ENCODE results near the gene PPP1R9B. TPM values are rescaled to one million over a fixed set of nuclear protein-coding genes. Genes with fewer than 3 reads are reported as not detected.

The PPP1R9B gene
- total and polyA plus RNA-seq, 8 donors: 13.5 to 34.6 (median 17.7) TPM

DNA sequence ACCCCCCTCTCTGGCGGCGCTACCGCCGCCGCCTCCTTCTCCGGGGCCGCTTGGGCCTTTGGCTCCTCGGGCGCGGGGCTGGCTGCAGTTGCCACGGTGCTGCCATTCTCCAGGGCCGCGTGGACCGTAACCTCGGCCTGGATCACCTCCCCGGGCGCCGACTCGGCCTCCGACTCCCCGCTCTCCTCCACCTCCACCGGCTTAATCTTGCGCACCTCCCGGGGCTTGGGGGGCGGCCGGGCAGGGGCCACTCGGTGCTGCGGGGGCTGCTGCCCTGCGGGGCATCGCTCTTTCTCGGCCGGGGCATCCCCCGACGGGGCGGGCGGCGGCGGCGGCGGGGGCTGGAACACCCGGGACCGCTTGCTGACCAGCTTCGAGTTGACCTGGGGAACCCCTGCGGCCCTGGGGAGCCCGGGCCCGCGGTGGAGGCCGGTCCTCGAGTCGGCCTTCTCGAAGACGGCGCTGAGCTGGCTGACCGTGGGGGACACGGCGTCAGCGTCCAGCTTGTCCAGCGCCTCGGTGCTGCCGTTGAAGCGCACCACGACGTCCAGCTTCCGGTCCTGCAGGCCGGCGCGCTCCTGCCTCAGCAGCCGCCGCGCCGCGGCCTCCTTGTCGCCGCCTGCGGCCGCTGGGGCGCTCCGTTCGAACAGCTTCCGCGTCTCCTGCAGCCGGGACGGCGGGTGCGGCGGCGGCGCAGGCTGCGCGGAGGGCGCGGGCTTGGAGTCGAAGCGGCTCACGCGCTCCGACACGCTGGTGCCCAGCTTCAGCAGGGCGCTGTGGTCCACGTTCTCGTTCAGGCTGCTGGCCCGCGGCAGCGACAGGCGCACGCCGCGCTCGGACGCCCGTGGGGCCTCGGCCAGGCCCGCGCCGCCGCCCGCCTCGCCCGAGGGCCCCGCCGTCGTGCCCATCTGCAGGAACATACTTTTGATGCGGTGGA lies 792 bp downstream of the PPP1R9B start:
- DNase-seq (peak; percentile 54 to 90 (median 72)), FAIRE-seq (no peak), ATAC-seq (peak; percentile 5 to 56 (median 18))
- no peaks in the 10 kb centered on the region for H3K9me3 ChIP-seq
- H3K27me3 ChIP-seq: no peaks in the 10 kb centered on the region
- peak overlapping the region; percentile 70 to 93 (median 80) for H3K4me3 ChIP-seq
- TF ChIP-seq, protein P1, sequence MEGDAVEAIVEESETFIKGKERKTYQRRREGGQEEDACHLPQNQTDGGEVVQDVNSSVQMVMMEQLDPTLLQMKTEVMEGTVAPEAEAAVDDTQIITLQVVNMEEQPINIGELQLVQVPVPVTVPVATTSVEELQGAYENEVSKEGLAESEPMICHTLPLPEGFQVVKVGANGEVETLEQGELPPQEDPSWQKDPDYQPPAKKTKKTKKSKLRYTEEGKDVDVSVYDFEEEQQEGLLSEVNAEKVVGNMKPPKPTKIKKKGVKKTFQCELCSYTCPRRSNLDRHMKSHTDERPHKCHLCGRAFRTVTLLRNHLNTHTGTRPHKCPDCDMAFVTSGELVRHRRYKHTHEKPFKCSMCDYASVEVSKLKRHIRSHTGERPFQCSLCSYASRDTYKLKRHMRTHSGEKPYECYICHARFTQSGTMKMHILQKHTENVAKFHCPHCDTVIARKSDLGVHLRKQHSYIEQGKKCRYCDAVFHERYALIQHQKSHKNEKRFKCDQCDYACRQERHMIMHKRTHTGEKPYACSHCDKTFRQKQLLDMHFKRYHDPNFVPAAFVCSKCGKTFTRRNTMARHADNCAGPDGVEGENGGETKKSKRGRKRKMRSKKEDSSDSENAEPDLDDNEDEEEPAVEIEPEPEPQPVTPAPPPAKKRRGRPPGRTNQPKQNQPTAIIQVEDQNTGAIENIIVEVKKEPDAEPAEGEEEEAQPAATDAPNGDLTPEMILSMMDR (IDR thresholded peaks at IDR 0.05): no peak
- peak overlapping the region; percentile 31 to 86 (median 78) for H3K27ac ChIP-seq
- H3K4me1 ChIP-seq: peaks cover 10 to 16% (median 16%) of the 10 kb centered on the region in 3 donors
- H3K36me3 ChIP-seq: no peaks in the 10 kb centered on the region
- intact Hi-C loops (cut with DNase I): no loop called here
- 1% methylated on average over 83 to 123 of the region's 123 CpGs for WGBS, 2 donors

DNA sequence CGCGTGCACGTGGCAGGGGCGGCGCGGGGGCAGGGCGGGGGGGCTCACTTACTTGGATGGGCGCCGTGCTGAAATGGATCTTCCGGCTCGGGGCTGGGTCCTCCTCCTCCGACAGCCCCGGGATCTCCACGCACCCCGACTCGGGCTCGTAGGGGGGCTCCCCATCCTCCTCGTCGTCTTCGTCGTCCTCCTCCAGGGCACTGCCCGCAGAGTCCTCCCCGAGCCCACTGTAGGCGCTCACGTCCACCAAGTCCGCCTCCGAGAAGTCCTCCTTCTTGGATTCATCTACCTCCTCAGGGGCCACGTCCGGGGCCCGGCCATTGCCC lies 1.4 kb downstream of the PPP1R9B start:
- no peaks in the 10 kb centered on the region for H3K9me3 ChIP-seq
- H3K4me1 ChIP-seq: peaks cover 10 to 16% (median 15%) of the 10 kb centered on the region in 3 donors
- ATAC-seq (no peak), FAIRE-seq (no peak), DNase-seq (no peak)
- H3K27ac ChIP-seq: peak overlapping the region in 3 of 4 donors; percentile 22 to 86 (median 85)
- H3K36me3 ChIP-seq: peaks cover 0 to 1% (median 0%) of the 10 kb centered on the region in 3 donors
- no peaks in the 10 kb centered on the region for H3K27me3 ChIP-seq
- peak overlapping the region; percentile 70 to 93 (median 80) for H3K4me3 ChIP-seq
- TF ChIP-seq, protein P1 (IDR thresholded peaks at IDR 0.05): no peak
- WGBS, 2 donors: 0 to 1% methylated on average over 22 to 29 of the region's 30 CpGs
- intact Hi-C loops (cut with DNase I): no loop called here

DNA sequence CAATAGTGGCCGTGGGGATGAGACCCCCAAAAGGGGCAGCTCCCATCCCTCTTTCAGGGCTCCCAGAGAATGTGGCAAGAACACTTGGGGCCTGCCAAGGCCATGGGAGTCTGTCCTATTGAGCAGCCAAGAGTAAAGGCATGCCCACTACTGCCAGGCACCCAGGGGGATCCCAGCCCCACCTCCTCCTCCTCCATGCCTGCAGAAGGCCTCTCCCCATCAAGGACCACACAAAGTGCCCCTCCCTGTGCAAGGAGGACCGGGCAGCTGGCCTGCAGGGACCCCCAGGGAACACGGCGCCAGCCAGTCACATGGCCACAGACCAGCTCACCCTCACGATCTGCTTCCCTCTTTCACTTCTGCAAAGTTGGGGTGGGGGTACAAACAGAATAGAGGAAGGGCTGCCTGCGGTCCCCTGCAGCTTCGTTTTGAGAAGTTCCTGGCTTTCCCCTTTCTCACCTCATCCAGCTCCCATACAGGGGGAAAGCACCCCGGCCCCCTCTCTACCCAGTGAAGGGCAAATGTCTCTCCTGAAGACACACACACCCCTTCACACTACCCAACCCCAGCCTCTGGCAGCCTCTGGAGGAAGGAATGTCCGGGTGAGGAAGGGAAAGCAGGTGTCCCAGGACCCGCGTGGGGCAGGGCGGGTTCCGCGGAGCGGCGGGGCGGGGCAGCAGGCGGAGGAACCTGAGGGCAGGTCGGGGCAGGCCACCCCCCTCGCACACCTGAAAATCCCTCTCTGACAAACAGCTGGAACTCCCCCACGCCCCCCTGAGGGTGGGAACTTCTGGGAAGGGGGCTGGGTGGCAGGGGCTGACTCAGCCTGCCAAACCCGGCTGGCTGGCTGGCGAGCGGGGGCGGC lies 2.0 kb downstream of the PPP1R9B start:
- 3 to 4% methylated on average over 20 to 24 of the region's 25 CpGs for WGBS, 2 donors
- Histone ChIP-seq H3K9me3 (no peaks in the 10 kb centered on the region), H3K27ac (peak overlapping the region in 3 of 4 donors; percentile 22 to 86 (median 85)), H3K36me3 (peaks cover 0 to 7% (median 0%) of the 10 kb centered on the region in 3 donors), H3K4me3 (peak overlapping the region; percentile 70 to 93 (median 80)), H3K27me3 (no peaks in the 10 kb centered on the region), H3K4me1 (peaks cover 10 to 16% (median 10%) of the 10 kb centered on the region in 3 donors)
- DNase-seq: peak; percentile 83 to 87 (median 84)
- intact Hi-C loops (cut with DNase I): no loop called here
- peak; percentile 28 to 45 (median 37) for ATAC-seq
- FAIRE-seq: no peak
- TF ChIP-seq, protein P1 (IDR thresholded peaks at IDR 0.05): no peak

DNA sequence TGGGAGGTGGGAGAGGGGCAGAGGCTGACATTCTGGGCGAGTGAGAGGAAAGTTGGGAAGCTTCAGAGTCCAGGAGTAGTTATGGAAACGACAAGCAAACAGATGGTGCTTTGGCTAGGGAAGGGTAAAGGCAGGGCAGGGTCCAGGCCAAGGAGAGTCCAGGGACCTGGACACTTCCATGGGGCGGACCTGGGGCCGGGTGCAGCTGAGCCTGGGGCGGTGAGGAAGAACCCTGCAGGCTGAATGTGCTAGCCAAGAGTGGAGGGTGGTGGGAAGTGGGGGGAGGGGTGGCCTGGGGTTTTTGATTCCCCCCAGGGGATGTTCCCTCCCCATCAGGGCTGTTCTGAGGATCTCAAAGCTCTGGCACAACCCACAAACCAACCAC lies 2.6 kb downstream of the PPP1R9B start:
- H3K27me3 ChIP-seq: no peaks in the 10 kb centered on the region
- intact Hi-C loops (cut with DNase I): no loop called here
- WGBS, 2 donors: 7 to 14% methylated on average over 5 of the region's 5 CpGs
- peaks cover 0 to 13% (median 0%) of the 10 kb centered on the region in 3 donors for H3K36me3 ChIP-seq
- ATAC-seq (peak; percentile 6 to 25 (median 16)), DNase-seq (peak in 4 of 6 donors; percentile 63 to 74 (median 66)), FAIRE-seq (no peak)
- TF ChIP-seq, protein P1 (IDR thresholded peaks at IDR 0.05): no peak
- H3K9me3 ChIP-seq: no peaks in the 10 kb centered on the region
- peak overlapping the region in 3 of 4 donors; percentile 70 to 93 (median 75) for H3K4me3 ChIP-seq
- peaks cover 10 to 16% (median 10%) of the 10 kb centered on the region in 3 donors for H3K4me1 ChIP-seq
- H3K27ac ChIP-seq: peak overlapping the region in 2 of 4 donors; percentile 85 to 86
